Mesenchymal stem cell (in vitro differentiated cells and primary cell): ENCODE measurements around the gene SLC37A4.

Source experiments
- DNase-seq: peaks from one replicate; pipeline ENCODE4 v3.0.0-alpha.2; 2013
- H2AFZ ChIP-seq: one replicate; pipeline ENCODE4 v1.6.1; 2013; ENCODE audit warnings: low read depth, mild to moderate bottlenecking, control low read depth, inconsistent platforms, low read length, moderate library complexity
- H2AK5ac ChIP-seq: 2 replicates; pipeline ENCODE4 v1.6.1; 2013; ENCODE audit warnings: low read length, moderate library complexity, mild to moderate bottlenecking, inconsistent platforms; ENCODE audit not compliant: severe bottlenecking
- H2BK120ac ChIP-seq: one replicate; pipeline ENCODE4 v1.6.1; 2013; ENCODE audit warnings: low read depth, mild to moderate bottlenecking, inconsistent platforms, low read length, moderate library complexity
- H2BK12ac ChIP-seq, 2 experiments: one replicate each; pipeline ENCODE4 v1.6.1; 2013; ENCODE audit warnings: inconsistent platforms in 2 of 2, low read length in 2 of 2, mild to moderate bottlenecking in 2 of 2, moderate library complexity in 2 of 2, control low read depth in 1 of 2
- H2BK15ac ChIP-seq: one replicate; pipeline ENCODE4 v1.6.1; 2013; ENCODE audit warnings: mild to moderate bottlenecking, low read depth, inconsistent platforms; ENCODE audit not compliant: poor library complexity, severe bottlenecking
- H2BK5ac ChIP-seq: 2 replicates; pipeline ENCODE4 v1.6.1; 2013; ENCODE audit warnings: low read depth, mild to moderate bottlenecking, low read length, control low read depth, inconsistent platforms; ENCODE audit not compliant: poor library complexity, severe bottlenecking
- H3K14ac ChIP-seq, 2 experiments: one replicate each; pipeline ENCODE4 v1.6.1; 2013; ENCODE audit warnings: inconsistent platforms in 2 of 2, low read length in 2 of 2, control low read depth in 1 of 2, mild to moderate bottlenecking in 1 of 2, moderate library complexity in 1 of 2
- H3K18ac ChIP-seq, 2 experiments: one replicate each; pipeline ENCODE4 v1.6.1; 2013; ENCODE audit warnings: inconsistent platforms in 2 of 2, low read length in 2 of 2, control low read depth in 1 of 2, low read depth in 1 of 2, mild to moderate bottlenecking in 1 of 2
- H3K23ac ChIP-seq, 2 experiments: one replicate each; pipeline ENCODE4 v1.6.1; 2013; ENCODE audit warnings: inconsistent platforms in 2 of 2, low read length in 2 of 2, mild to moderate bottlenecking in 2 of 2, moderate library complexity in 2 of 2, control low read depth in 1 of 2
- H3K27ac ChIP-seq: 2 replicates; pipeline ENCODE4 v1.5.1; 2013; ENCODE audit warnings: mild to moderate bottlenecking, moderate library complexity, low read length, control low read depth, inconsistent platforms; ENCODE audit not compliant: poor library complexity, severe bottlenecking
- H3K27me3 ChIP-seq, 2 experiments: 2 replicates each; pipeline versions ENCODE4 v1.6.1 to v1.7.0; 2013; ENCODE audit warnings: low read length in 2 of 2, mild to moderate bottlenecking in 2 of 2, moderate library complexity in 2 of 2, control low read depth in 1 of 2, inconsistent platforms in 1 of 2; ENCODE audit not compliant: control insufficient read depth in 1 of 2, insufficient read depth in 1 of 2
- H3K36me3 ChIP-seq, 2 experiments: 2 replicates each; pipeline versions ENCODE4 v1.6.1 to v1.7.0; 2013; ENCODE audit warnings: low read length in 2 of 2, control low read depth in 1 of 2, inconsistent platforms in 1 of 2, low read depth in 1 of 2, mild to moderate bottlenecking in 1 of 2; ENCODE audit not compliant: insufficient read depth in 2 of 2, control insufficient read depth in 1 of 2
- H3K4ac ChIP-seq, 2 experiments: one replicate each; pipeline ENCODE4 v1.6.1; 2013; ENCODE audit warnings: inconsistent platforms in 2 of 2, low read length in 2 of 2, mild to moderate bottlenecking in 2 of 2, moderate library complexity in 2 of 2, control low read depth in 1 of 2, low read depth in 1 of 2
- H3K4me1 ChIP-seq: 2 replicates; pipeline ENCODE4 v1.6.1; 2013; ENCODE audit warnings: low read depth, low read length, control low read depth; ENCODE audit not compliant: control insufficient read depth, insufficient read depth
- H3K4me2 ChIP-seq: 2 replicates; pipeline ENCODE4 v1.6.1; 2013; ENCODE audit warnings: low read length, mild to moderate bottlenecking, inconsistent platforms; ENCODE audit not compliant: poor library complexity, severe bottlenecking
- H3K4me3 ChIP-seq, 2 experiments: 2 replicates each; pipeline versions ENCODE4 v1.5.1 to v1.7.0; 2013; ENCODE audit warnings: low read length in 2 of 2, mild to moderate bottlenecking in 2 of 2, control low read depth in 1 of 2, low read depth in 1 of 2; ENCODE audit not compliant: insufficient read depth in 1 of 2
- H3K79me1 ChIP-seq: replicated peaks from 2 replicates; pipeline ENCODE4 v1.6.1; 2013; ENCODE audit warnings: mild to moderate bottlenecking, control low read depth, low read length, inconsistent platforms; ENCODE audit not compliant: poor library complexity, severe bottlenecking
- H3K9ac ChIP-seq: 2 replicates; pipeline ENCODE4 v1.7.0; 2013; ENCODE audit warnings: mild to moderate bottlenecking, low read length, moderate library complexity
- H3K9me3 ChIP-seq: 2 replicates; pipeline ENCODE4 v1.7.0; 2013; ENCODE audit warnings: mild to moderate bottlenecking, low read length; ENCODE audit not compliant: control insufficient read depth
- H4K8ac ChIP-seq: one replicate; pipeline ENCODE4 v1.6.1; 2013; ENCODE audit warnings: inconsistent platforms, mild to moderate bottlenecking, low read length, moderate library complexity
- H4K91ac ChIP-seq: one replicate; pipeline ENCODE4 v1.6.1; 2013; ENCODE audit warnings: mild to moderate bottlenecking, low read length, inconsistent platforms
- WGBS: methylation state at CpG from one replicate; pipeline ENCODE4 v1.1.7; 2013; ENCODE audit warnings: mixed read lengths; 5-methylcytosine and 5-hydroxymethylcytosine counted together

SLC37A4 gene

DNA sequence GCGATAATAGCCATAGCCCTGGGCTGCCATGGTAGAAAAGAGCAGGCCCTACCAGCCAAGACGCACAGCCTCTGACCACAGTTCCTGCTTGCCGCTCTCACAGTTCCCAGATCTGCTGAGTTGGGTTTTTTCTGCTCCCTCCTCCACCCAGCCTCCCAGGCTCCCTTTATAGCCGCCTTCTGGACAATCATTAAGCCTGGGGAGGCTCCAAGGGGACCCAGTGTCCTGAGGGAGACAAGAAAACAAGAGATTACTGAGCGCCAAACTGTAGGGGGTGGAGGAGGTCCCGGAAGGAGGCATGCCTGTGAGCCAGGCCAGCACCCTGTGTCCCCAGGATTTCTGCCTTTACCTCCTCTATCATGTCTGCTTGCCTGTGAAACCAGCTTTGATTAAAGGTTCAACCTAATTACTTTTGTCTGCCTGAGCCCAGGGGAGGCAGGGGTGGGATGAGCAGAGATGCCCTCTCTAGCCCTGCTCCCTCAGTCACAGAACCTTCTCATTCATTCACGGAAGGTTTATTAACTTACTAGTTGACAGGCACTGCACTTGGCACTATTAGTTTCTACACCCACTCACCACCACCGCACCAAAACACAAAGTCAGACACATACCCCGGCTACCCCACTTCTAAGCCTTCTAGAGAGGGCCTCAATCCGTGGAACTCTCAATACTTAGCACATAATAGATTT is 1.2 kb downstream of the SLC37A4 start:
- Histone ChIP-seq H4K8ac (no peak overlapping the region), H3K18ac (no peak overlapping the region), H3K4ac (peak overlapping the region in 1 of 2 experiments; percentile 26), H3K4me2 (peak overlapping the region; percentile 88), H4K91ac (peak overlapping the region; percentile 46), H2AK5ac (peak overlapping the region; percentile 98), H3K9me3 (no peaks in the 10 kb centered on the region), H3K9ac (peak overlapping the region; percentile 85), H3K79me1 (peaks cover 32% of the 10 kb centered on the region), H2BK120ac (peak overlapping the region; percentile 29), H3K36me3 (peaks cover 24 to 38% of the 10 kb centered on the region in 2 experiments), H3K14ac (no peak overlapping the region), H2AFZ (no peak overlapping the region), H3K27ac (peak overlapping the region; percentile 93), H3K23ac (no peak overlapping the region), H2BK15ac (no peak overlapping the region), H3K4me3 (peak overlapping the region; percentile 7 to 95), H3K27me3 (no peaks in the 10 kb centered on the region), H2BK5ac (peak overlapping the region; percentile 24), H3K4me1 (peaks cover 41% of the 10 kb centered on the region), H2BK12ac (peak overlapping the region in 1 of 2 experiments; percentile 60)
- 38% methylated on average over 10 of the region's 10 CpGs for WGBS
- DNase-seq = peak; percentile 44

DNA sequence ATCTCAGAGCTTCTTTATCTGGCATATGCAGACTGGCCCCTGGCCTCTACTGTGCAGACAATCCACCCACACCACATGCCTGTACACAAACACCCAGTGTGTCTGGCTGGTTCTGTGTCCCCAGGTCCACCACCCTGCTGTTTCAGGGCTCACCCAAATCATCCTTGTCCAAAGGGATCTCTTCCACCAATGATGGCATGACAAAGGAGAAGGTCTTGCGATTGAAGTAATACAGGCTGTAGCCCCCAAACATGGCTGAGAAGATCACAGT is 1.7 kb downstream of the SLC37A4 start:
- no peak overlapping the region for H3K18ac ChIP-seq
- peaks cover 32% of the 10 kb centered on the region for H3K79me1 ChIP-seq
- no peak overlapping the region for H2BK15ac ChIP-seq
- no peak overlapping the region for H2AFZ ChIP-seq
- H4K8ac ChIP-seq = no peak overlapping the region
- H3K4me3 ChIP-seq = peak overlapping the region in 1 of 2 experiments; percentile 21
- 77% methylated on average over 1 of the region's 1 CpG for WGBS
- peak overlapping the region in 1 of 2 experiments; percentile 60 for H3K23ac ChIP-seq
- DNase-seq = no peak
- H3K36me3 ChIP-seq = peaks cover 29 to 41% of the 10 kb centered on the region in 2 experiments
- H2BK12ac ChIP-seq = peak overlapping the region in 1 of 2 experiments; percentile 60
- peak overlapping the region in 1 of 2 experiments; percentile 41 for H3K4ac ChIP-seq
- peak overlapping the region; percentile 93 for H3K27ac ChIP-seq
- H3K27me3 ChIP-seq = no peaks in the 10 kb centered on the region
- H2BK5ac ChIP-seq = peak overlapping the region; percentile 24
- no peak overlapping the region for H2BK120ac ChIP-seq
- H3K9me3 ChIP-seq = no peaks in the 10 kb centered on the region
- peak overlapping the region; percentile 88 for H3K4me2 ChIP-seq
- peak overlapping the region; percentile 85 for H3K9ac ChIP-seq
- peak overlapping the region; percentile 98 for H2AK5ac ChIP-seq
- peaks cover 41% of the 10 kb centered on the region for H3K4me1 ChIP-seq
- H3K14ac ChIP-seq = peak overlapping the region in 1 of 2 experiments; percentile 28
- H4K91ac ChIP-seq = peak overlapping the region; percentile 25

DNA sequence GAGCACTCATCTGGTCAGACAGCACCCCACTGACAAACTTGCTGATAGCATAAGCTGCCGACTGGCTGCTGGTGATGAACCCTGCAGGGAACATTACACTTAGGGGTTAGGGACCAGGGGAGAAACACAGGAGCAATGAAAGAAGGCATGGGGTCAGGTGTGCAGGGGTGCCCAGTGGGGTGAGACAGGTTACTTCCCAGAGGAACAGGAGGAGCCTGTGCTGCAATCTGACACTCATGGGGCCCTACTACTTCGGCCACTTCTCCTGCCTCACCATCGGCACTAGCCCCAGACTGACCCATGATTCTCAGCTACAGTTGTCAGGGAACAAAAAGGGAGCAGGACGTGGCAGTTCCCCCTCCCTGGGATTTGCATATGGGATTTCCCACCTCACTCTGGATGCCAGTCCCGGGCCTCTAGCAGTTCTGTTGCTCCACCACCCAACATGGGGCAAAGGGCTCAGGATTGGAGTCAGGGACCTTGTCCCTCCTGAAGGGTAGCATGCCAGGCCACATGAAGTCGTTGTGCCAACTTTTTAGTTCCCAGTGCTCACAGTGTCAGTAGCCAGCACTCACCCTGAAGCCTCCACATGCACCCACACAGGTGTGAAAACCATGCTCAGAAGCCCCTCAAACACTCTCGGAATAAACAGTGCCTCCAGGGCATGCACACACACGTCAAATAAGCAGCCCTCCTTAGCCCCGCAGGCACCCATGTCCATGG is 2.2 kb downstream of the SLC37A4 start:
- H3K79me1 ChIP-seq = peaks cover 32% of the 10 kb centered on the region
- peaks cover 34 to 43% of the 10 kb centered on the region in 2 experiments for H3K36me3 ChIP-seq
- 84% methylated on average over 9 of the region's 9 CpGs for WGBS
- peak overlapping the region; percentile 98 for H2AK5ac ChIP-seq
- H2BK12ac ChIP-seq = peak overlapping the region in 1 of 2 experiments; percentile 60
- DNase-seq = no peak
- H2BK5ac ChIP-seq = peak overlapping the region; percentile 24
- H3K9me3 ChIP-seq = no peaks in the 10 kb centered on the region
- peak overlapping the region in 1 of 2 experiments; percentile 28 for H3K14ac ChIP-seq
- peak overlapping the region in 1 of 2 experiments; percentile 41 for H3K4ac ChIP-seq
- H3K4me2 ChIP-seq = peak overlapping the region; percentile 88
- peaks cover 41% of the 10 kb centered on the region for H3K4me1 ChIP-seq
- no peak overlapping the region for H2BK120ac ChIP-seq
- H4K8ac ChIP-seq = no peak overlapping the region
- peak overlapping the region in 1 of 2 experiments; percentile 21 for H3K4me3 ChIP-seq
- no peaks in the 10 kb centered on the region for H3K27me3 ChIP-seq
- no peak overlapping the region for H2BK15ac ChIP-seq
- peak overlapping the region; percentile 93 for H3K27ac ChIP-seq
- H3K18ac ChIP-seq = no peak overlapping the region
- H3K9ac ChIP-seq = no peak overlapping the region
- no peak overlapping the region for H4K91ac ChIP-seq
- no peak overlapping the region for H2AFZ ChIP-seq
- peak overlapping the region in 1 of 2 experiments; percentile 60 for H3K23ac ChIP-seq
